Activated CD8-positive, alpha-beta memory T cell treated with anti-CD3 and anti-CD28 coated beads, Interleukin-2, amount 50 U/mL, for 1 hour (primary cell): ENCODE measurements around the gene RSPH4A.
A peak's percentile ranks its signal among the peaks of the same experiment; 100 is the strongest.
"Not testable (repeated sequence)": the region's sequence is repeated elsewhere in the genome, so short reads cannot be mapped to it uniquely, and the experiment has no call there.

Experiments used
- DNase-seq: peaks from one replicate; pipeline ENCODE4 v3.0.0-alpha.2; 2020; ENCODE audit errors: extremely low read depth

The RSPH4A gene

DNA sequence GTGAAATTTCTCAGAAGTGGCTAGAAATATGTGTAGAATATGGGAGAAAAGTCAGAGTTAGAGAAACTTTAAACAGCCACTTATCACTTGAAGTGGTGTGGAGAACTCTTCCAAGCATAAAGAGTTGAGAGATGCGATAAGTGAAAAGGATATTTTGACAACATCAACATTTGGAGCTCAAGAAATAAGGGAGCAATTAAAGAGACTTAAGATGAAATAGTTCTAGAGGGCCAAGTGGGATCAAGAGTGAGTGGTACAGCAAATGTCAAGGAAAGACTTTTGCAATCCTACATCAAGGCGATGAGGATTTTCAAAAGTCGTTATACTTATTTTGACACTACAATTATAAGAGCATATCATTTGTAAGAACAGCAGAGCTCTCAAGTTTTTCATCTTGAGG, 9.6 kb downstream of the RSPH4A start:
- DNase-seq: no peak

DNA sequence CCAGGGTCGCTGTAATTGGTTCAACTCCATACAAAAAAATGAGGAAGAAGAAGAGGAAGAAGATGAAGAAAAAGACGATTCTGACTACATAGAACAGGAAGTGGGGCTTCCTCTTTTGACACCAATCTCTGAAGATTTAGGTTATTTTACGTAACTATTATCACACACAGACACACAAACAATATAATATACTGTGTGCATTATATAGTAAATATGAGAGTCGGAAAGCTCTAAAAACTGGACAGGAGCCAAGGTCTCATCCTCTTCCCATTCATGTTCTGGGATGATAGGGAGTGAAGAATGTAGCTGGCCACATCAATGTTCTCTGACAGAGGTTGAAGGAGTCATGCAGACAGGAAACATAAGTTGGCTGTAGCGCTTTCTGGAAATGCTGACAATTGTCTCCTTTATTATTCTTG, 13.3 kb downstream of the RSPH4A start:
- no peak for DNase-seq

DNA sequence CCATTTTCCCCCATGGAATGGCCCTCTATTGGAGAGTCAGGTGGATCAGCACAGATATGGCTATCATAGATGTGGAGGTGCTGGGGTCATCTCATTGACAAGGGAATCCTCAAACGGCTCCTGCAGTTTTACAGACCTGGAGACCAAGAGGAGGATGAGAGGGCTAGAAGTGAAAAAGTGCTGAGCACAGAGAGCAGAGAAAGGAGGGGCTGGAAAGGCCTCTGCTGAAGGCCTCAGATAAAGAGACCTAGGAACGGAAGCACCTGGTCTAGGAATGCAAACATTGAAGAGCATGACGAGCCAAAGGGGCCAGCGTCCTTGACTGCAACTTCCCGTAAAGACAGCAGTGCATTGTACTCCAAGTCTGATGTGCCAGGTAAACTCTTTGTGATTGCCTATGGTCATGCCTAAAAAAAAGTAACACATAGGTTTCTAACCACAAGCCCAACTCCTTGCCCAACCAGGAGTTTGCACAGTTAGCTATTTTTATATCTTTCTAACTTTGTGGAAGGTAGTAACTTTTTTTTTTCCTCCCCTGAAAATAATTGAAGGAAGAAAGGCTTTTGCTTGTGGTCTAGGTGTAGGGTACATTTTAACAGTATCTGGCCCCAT, 15.2 kb downstream of the RSPH4A start:
- no peak for DNase-seq

DNA sequence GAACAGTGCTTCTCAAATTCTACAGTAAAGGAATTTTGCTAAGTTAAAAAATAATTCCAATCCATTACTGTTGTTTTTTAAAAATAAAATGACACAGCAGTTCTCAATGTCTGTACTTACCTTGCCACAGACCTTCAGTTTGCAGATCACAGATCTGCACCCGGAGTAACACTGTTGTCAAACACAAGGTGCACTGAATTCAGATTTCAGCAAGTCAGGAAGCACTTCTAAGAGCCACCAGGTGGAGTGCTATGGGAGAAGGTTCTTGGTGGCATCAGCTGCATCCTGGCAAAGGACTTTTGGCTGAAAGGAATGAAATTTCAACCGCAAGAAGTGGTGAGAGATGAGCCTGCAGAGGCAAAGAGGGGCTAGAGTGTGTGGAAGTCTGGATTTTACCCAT, 17.4 kb downstream of the RSPH4A start:
- DNase-seq: no peak

DNA sequence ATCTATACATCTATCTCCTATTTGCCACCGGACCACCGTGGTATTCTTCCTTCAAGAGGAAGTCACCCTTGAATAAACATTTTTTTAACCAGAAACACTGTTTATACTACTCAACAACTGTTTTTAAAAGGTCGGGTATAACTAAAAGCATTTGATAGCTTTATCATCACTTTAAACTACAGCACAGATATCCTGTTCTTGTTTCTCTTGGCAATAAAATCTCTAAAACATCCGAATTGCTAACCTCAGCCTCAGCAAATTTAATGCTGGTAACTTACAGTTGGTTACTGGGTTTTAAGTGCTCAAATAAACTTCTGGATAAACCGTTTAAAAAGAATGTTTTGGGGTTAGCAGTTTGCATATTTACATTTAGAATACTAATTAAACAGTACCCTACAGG, 31.9 kb downstream of the RSPH4A start:
- DNase-seq: no peak

DNA sequence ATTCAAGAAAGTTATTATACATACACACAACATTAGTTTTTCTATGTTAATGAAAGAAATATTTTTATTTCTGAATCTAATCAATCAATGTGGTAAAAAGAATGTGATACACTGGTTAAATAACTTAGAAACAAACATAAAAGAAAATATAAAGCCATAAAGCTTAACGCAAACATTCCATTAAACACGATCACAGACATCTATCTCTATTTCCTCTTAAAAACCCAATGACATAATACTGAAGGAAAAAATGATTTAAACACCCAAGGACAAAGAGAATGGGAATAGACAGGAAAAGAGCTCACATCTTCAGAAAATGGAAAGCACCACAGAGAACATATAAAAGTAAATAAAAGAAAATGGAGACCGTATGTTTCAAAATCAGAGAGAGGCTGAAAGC, 32.9 kb downstream of the RSPH4A start:
- no peak for DNase-seq

DNA sequence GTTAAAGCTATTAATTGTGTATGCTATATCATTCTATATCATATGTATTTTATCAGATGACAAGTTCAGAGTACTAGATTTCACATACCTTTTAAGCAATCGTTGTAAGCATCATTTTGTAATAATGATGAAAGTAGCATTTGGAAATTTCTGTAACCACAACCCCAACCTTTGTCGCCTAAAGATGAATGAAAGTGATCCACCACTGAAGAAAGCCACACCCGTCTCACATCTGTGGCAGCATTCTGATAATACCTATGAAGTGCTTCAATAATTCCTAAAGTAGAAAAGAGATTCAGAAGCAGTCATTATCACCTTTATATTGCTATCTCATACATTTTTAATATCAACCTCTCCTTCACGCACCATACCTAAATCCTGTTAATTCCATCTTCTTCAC, 35.6 kb downstream of the RSPH4A start:
- no peak for DNase-seq

DNA sequence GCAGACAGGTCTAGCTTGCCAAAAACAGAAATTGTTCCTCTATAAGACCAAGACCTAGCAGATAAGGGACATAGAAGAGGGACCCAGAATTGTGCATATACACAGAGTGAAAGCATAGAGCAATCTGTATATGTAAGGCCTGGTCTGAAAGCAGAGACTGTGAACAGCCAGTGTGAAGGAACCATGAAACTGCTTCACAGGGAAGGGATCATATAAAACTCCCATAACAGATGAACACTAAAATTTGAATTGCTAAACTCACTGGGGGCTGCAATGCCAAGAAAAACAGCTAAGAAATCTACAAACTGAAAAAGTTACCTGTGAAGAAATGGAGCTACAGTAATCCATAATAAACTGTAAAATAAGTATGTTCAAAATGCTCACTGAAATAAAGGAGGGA, 45.3 kb downstream of the RSPH4A start:
- no peak for DNase-seq

DNA sequence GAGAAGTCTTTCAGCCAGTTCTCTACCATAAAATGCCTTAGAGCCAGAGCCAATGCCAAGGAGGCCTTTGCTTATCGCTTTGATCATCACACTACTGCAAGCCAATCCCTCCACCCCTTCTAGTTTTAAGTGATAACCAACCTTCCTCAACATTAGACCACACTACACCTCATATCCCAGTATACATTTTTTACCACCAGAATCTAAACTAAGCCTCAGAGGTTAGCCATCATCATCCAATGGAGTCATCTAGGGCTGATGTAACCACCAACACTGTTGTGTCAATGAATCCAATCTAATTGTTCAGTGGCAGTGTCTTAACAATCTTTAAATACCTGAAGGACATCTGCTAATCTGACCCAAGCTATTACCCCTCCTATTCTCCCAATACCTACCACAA, 45.9 kb downstream of the RSPH4A start:
- DNase-seq: no peak

DNA sequence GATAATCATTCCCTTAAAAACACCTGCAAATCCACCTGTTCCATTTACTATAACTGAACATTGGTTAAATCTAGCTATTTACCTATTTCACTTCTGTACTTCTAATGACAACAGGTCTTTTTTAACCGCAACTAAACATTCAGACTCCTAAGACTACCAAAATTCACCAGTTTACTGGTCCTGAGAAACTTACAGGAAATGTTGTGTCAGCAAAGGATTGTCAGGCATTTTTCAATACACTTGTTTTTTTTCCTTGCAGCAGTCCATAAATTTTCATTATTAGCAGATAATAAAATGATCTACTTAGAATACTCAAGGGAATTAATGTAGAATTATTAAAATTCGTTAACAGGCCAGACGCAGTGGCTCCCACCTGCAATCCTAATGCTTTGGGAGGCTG, 47.0 kb downstream of the RSPH4A start:
- DNase-seq: no peak

DNA sequence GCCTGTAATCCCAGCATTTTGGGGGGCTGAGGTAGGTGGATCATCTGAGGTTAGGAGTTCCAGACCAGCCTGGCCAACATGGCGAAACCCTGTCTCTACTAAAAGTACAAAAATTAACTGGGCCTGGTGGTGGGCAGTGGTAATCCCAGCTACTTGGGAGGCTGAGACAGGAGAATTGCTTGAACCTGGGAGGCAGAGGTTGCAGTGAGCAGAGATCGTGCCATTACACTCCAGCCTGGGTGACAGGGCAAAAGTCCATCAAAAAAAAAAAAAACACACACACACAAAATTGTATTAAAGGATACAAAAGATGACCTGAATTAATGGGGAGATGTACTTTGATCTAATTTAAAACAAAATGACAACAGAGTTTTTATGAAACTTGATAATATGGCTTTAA, 47.9 kb downstream of the RSPH4A start:
- not testable (repeated sequence) for DNase-seq

DNA sequence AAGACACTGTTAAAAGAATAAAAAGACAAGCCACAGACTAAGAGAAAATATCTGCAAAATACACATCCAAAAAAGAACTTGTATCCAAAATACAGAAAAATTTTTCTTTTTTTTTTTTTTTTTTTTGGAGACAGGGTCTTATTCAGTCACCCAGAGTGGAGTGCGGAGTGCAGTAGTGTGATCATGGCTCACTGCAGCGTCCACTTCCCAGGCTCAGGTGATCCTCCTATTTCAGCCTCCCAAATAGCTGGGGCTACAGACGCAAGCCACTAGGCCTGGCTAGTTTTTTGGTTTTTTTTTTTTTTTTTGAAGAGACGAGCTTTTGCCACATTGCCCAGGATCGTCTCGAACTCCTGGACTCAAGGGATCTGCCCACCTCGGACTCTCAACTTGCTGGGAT, 49.2 kb downstream of the RSPH4A start:
- DNase-seq: no peak

DNA sequence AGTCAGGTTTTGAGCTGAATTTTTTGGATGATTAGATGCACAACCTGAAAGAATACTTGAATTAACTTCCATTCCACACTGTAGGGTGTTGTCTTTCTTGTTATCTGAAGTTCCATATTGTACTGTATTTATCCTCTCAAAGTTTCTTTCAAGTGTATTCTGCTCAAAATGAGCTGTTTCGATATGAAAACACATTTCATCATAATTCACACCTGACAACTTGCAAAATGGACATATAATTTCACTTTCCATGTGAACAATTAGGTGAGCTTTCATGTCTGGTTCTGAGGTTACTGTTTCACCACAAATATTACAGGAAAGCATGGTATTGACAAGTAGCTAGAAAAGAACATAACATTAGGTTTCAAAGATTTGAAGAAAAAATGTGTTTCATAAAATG, 50.6 kb downstream of the RSPH4A start:
- DNase-seq: no peak

DNA sequence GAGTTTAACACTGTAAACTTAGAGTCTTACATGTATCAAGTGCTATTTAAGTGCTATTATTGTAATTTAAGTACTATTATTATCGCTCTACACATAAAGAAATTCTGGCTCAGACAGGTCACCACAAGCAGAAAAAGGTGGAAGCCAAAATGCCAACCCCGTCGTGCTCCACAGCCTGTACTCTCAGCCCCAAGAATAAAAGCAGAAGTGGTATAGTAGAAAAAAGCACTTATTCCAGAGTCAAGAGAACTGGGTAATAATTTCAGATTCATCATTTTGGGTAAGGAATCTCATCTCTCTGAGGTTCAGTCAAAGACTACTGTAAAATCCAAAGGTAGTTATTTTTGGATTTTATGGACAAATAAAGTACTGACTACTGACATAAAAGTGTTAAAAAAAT, 51.3 kb downstream of the RSPH4A start:
- DNase-seq: no peak

DNA sequence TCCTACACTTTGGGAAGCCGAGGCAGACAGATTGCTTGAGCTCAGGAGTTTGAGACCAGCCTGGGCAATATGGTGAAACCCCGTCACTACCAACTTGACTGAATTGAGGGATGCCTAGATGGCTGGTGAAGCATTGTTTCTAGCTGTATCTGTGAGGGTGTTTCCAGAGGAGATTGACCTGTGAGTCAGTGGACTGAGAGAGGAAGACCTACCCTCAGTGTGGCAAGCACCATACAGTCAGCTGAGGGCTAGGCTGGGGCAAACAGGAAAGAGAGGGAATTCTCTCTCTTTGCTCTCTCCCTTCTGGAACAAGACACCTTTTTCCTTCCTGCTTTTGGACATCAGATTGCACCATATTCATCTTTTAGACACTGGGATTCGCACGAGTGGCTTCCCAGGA, 56.0 kb downstream of the RSPH4A start:
- DNase-seq: no peak

DNA sequence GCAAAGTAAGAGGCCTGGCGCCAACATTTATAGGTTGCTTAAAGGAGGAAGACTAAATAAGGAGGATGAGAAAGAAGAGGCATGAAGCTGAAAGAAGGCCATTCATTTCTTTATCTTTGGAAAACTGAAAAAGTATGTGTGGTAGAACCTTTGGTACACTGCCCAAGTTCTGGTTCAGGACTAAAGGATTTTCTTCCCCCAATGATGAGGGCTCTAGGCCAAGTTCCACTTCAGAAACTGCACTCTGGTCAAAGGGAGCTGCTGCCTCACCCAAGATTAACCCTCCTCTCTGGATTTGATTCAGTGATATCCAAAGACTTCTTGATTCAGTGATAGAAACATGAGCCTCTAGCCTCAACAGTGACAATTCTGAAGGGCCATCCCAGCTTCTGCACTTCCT, 59.7 kb downstream of the RSPH4A start:
- DNase-seq: no peak

DNA sequence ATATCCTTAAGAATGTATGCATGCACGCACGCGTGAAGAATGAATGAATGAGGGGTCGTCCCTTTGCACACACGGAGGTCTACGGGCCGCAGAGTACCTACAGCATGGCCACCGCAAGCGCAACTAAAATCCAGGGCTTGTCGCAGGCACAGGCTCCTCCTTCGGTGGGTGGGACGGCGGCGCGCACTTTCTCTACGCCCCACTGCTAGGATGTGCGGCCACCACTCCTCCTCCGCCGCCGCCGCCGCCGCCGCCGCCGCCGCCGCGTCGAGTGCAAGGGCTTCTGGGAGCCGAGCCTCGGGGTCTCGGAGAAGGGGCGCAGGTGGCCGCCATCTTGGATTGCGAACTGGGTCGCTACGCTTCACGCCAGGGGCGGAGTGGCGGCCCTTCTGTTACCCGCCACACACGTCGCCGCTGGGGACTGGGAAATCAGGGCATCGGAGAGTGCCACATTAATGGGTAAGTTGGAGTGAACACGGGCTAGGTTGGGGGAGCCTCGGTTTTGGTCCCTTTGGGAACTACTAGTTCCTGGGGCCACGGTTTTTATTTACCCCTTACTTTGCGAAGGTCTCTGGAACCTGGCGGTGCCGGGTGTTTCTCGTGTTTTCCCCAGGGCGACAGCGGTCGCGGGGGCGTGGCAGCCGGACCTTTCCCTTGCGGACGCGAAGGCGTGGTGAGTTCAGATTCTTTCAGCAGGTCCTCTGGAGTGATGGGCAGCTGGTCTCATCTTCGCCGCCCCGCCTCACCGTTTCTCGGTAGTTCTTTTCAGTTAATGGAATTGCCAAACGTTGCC, 64.8 kb downstream of the RSPH4A start, which contains the start of gene KPNA5:
KPNA5 (plus strand) TSS at position 332 of the 793 bp plus-strand sequence; CDS start at position 456, 124 bp downstream.
- peak; percentile 73 for DNase-seq

DNA sequence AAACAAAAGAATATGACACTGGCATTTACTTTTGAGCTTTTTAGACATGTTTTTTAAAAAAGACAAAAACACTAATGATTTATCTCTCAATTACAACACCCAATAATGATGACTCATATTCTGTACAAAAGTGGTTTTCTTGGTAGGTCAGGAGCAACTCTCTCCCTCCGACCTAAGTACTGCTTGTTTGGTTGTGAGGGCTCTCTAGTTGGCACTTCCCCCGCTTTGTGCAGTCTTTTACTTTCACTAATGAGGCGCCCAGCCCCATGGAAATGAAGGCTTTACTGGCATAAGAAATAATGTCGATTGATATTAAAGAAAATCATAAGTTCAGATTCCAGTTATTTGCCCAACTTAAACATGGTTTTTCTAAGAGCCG, 66.0 kb downstream of the RSPH4A start:
- peak; percentile 4 for DNase-seq
